Cardiac fibroblast (primary cell): ENCODE data around the gene AMELY.
"Not testable (repeated sequence)": the region's sequence is repeated elsewhere in the genome, so short reads cannot be mapped to it uniquely, and the experiment has no call there.

Source experiments
- DNase-seq, 2 donors: peaks; one replicate each; pipeline versions ENCODE4 v3.0.0 to v3.0.0-alpha.2; 2010; ENCODE audit warnings: low read depth in 2 of 2
- H3K4me3 ChIP-seq, 2 donors: replicated peaks in 1 of 2; 1 replicate in 1 of 2; 2 replicates in 1 of 2; pipeline ENCODE4 v1.5.1; 2011; ENCODE audit warnings: low read depth in 2 of 2, low read length in 2 of 2, mild to moderate bottlenecking in 2 of 2, moderate library complexity in 1 of 2
- TF ChIP-seq, protein P1 (sequence below): IDR thresholded peaks from one replicate; pipeline ENCODE4 v1.5.1; 2011; ENCODE audit warnings: low read depth, mild to moderate bottlenecking, low read length, inconsistent platforms

AMELY gene

DNA sequence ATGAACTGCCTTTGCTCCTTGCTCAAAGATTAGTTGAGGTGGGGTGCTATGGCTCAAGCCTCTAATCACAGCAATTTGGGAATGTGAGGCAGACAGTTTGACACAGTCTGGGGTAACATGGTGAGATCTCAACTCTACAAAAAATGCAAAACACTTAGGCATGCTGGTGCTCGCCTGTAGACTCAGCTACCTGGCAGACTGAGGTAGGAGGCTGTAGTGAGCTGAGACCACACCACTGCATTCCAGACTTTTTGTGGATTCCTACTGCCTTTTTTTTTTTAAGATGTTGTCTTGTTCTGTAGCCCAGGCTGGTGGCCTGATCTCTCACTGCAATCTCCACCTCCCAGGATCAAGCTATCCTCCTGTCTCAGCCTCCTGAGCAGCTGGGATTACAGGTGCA, 4.0 kb downstream of the AMELY start:
- no peak for DNase-seq
- TF ChIP-seq, protein P1, sequence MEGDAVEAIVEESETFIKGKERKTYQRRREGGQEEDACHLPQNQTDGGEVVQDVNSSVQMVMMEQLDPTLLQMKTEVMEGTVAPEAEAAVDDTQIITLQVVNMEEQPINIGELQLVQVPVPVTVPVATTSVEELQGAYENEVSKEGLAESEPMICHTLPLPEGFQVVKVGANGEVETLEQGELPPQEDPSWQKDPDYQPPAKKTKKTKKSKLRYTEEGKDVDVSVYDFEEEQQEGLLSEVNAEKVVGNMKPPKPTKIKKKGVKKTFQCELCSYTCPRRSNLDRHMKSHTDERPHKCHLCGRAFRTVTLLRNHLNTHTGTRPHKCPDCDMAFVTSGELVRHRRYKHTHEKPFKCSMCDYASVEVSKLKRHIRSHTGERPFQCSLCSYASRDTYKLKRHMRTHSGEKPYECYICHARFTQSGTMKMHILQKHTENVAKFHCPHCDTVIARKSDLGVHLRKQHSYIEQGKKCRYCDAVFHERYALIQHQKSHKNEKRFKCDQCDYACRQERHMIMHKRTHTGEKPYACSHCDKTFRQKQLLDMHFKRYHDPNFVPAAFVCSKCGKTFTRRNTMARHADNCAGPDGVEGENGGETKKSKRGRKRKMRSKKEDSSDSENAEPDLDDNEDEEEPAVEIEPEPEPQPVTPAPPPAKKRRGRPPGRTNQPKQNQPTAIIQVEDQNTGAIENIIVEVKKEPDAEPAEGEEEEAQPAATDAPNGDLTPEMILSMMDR = no peak
- no peak overlapping the region for H3K4me3 ChIP-seq

DNA sequence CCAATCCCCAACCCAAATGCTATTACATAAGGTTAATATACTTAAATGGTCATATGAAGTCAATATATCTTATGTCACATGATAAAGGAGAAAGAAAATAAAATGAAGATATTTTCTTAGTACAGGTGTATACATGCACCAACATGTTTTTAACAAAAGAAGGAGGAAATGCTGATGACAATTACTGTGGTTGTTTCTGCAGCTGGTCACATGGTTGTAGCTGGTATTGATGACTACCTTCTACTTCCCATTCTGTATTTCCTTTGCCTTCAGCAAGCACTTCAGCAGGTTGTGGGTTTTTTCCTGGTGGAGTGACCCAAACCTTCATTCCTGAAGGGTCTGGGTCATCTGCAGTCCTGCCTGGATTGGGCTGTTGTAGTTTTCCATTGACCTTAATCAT, 9.4 kb downstream of the AMELY start:
- not testable (repeated sequence) for H3K4me3 ChIP-seq, DNase-seq

DNA sequence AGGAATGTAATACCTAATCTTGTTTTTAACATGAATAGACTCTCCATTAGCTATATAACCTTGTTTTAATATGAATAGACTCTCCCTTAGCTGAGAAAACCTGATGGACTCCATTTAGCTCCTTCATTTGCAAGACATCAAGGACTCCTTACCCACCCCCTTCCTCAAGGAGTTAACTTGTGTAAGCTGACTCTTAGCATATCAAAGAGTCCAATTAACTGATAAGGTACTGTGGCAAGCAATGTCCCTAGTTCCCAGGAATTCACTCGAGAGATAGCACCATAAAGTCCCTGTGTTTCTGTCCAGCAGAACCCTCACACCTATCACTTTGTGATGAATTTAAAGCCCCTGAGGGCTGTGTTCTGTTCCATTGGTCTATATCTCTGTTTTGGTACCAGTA, 16.3 kb downstream of the AMELY start:
- TF ChIP-seq, protein P1 = no peak
- DNase-seq = no peak
- no peak overlapping the region for H3K4me3 ChIP-seq

DNA sequence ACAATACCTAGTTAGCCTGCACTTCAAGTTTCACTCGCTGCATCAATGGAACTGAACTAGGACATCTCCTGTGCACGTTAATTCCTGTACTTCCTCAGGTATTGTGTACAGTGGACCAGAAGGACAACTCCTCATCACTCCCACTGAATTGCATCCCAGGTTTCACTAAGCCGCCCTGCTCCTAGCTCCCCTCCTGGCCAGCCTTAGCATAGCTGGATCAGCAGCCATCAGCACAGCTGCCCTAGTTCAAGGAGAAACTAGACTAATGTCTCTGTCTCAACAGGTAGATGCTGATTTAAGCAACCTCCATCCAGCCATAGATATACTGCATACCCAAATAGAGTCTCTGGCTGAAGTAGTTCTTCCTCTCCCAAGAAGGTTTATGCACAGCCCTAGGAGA, 17.1 kb downstream of the AMELY start:
- DNase-seq = no peak
- TF ChIP-seq, protein P1 = no peak
- no peak overlapping the region for H3K4me3 ChIP-seq

DNA sequence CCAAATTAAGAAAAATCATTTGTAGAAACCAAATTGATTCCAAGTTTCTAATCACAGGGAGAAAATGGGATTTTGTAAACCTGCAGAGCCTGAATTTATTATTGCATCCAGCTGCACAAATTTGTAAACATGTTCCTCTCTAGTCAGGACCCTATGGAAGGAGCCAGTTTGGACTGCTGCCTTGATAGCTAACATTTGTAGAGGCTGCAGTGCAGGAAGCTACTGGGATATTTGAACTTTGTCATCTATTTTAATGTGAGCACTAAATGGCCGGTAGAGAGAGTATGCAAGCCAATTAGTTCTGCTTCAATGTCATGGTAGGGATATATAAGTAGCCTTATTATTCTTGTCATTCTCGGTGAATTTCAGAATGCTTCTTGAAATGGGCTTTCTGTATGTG, 62.2 kb downstream of the AMELY start:
- H3K4me3 ChIP-seq = no peak overlapping the region
- TF ChIP-seq, protein P1 = no peak
- no peak for DNase-seq

DNA sequence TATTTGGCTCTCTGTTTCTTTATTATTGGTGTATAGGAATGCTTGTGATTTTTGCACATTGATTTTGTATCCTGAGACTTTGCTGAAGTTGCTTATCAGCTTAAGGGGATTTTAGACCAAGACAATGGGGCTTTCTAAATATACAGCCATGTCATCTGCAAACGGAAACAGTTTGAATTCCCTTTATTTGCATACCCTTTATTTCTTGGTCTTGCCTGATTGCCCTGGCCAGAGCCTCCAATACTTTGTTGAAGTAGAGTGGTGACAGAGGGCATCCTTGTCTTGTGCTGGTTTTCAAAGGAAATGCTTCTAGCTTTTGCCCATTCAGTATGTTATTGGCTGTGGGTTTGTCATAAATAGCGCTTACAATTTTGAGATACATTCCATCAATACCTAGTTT, 68.9 kb downstream of the AMELY start:
- not testable (repeated sequence) for H3K4me3 ChIP-seq, DNase-seq
